CD4-positive, alpha-beta T cell treated with Interleukin-15 for 4 hours (primary cell): ENCODE results near the gene BCL3.

Experiments
- DNase-seq: peaks from one replicate; pipeline ENCODE4 v3.0.0-alpha.2; 2020; ENCODE audit warnings: low spot score

The BCL3 gene

DNA sequence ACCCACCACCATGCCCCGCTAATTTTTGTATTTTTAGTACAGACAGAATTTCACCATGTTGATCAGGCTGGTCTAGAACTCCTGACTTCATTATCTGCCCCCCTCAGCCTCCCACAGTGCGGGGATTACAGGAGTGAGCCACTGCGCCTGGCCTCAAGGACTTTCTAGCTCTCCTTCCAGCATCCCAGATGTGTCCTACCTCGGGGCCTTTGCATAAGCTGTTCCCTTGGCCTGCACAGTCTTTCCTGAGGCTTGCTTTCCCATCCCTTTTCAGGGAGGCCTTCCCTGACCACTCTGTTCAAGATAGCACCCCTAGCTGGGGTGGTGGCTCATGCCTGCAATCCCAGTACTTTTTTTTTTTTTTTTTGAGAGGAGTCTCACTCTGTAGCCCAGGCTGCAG, 46.1 kb downstream of the BCL3 start:
- DNase-seq = no peak

DNA sequence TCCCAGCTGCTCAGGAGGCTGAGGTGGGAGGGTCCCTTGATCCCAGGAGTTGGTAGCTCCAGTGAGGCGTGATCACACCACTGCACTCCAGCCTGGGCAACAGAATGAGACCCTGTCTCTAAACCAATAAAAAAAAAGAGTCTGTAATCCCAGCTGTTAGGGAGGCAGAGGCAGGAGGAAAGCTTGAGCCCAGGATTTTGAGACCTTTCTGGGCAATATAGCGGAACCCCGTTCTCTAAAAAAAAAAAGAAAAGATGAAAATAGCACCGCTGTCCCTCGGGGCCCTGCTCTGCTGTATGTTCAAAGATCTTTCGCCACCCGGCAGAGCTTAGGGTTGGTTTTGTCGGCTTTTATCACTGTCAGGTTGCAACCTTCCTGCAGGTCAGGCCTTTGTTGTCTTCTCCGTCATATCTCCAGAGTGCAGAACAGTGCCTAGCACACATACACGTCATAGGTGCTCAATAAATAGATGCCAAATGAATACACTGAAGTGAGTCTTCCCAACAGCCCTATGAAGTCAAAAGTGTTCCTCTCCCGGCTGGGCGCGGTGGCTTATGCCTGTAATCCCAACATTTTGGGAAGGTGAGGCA, 47.0 kb downstream of the BCL3 start:
- no peak for DNase-seq

- peak; percentile 1 for DNase-seq
Observed at GRCh38 chr19:44796701-44797115, 48.2 kb downstream of the BCL3 start.

GRCh38 chr19:44799627-44800346, 51.3 kb downstream of the BCL3 start:
- no peak for DNase-seq

DNA sequence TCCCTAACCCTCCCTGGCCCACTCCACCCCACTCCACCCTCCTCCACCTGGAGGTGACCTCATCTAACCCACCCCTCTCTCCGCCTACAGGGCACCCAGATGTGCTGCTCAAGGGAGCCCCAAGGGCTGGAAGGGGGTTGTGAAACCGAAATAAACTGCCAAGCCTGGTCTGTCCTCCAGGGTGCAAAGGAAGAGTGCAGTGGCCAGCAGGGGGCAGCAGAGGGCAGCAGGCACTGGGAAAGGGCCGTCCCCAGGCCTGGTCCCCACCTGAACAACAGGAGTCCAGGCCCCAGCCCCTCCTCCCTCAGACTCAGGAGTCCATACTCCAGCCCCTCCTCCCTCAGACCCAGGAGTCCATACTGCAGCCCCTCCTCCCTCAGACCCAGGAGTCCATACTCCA, 52.0 kb downstream of the BCL3 start:
- DNase-seq = peak; percentile 77

GRCh38 chr19:44803442-44804428, 55.2 kb downstream of the BCL3 start:
- DNase-seq = no peak

DNA sequence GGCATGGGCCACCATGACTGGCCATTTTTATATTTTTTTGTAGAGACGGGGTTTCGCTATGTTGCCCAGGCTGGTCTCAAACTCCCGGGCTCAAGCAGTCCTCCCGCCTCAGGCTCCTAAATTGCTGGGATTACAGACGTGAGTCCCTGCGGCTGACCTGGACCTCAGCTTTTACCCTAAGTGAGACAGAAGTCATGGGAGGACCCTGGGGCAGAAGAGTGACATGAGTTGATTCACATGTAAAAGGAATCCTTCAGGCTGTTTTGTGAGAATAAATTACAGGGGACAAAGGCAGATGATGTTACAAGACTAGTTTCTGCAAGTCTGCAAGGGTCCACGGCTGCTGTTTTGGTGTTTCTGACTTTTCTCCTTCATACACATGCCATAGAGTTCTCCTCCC, 57.8 kb downstream of the BCL3 start:
- DNase-seq = no peak

- DNase-seq = no peak
Observed at GRCh38 chr19:44807162-44807561, 58.7 kb downstream of the BCL3 start.

- DNase-seq = no peak
Observed at GRCh38 chr19:44807652-44808462, 59.3 kb downstream of the BCL3 start.

DNA sequence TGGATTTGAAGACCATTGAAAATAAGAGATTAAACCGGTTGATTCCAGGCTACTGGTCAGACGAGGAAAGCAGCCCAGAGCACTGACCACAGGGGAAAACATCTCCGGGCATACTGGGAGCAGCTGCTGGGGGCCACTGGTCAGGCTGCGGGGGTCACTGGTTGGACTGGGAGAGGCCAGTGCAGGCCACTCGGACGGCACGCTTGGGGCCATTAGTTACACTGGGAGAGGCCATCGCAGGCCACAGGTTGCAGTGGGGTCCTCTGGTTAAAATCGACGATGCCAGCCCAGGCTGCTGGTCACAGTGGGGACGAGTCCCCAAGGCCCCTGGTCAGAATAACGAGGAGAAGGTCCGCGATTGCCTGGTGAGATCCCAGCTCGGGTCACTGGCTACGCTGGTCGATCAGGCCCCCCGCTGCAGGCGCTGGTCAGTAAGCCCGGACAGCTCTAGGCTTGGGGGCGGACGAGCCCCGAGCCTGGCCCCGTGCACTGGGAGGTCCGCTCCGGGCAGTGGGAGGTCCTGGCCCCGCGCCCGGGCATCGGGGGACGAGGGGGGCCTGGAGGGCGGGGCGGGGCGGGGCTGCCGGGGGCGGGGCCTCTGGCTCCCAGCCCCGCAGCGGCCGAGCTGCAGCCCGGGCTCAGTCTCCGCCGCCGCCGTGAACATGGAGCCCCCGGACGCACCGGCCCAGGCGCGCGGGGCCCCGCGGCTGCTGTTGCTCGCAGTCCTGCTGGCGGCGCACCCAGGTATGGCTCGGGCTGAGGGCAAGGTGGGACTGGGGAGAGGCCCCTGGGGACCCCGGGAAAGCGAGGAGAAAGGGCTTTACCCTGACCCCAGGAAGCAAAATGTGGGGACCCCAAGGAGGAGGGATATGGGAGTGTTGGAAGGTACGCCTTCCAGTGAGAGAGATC, 60.2 kb downstream of the BCL3 start, which contains the start of gene BCAM:
Gene BCAM (plus strand): TSS at position 641 of the 909 bp plus-strand sequence. CDS start 22 bp downstream, at position 663.
- DNase-seq = no peak
